Spleen (tissue), 7 donors: ENCODE results near the gene IQGAP2.

ENCODE experiments used
- CTCF ChIP-seq, 11 experiments: fragments of 200-600 bp in 7 of 11; fragments of 450-650 bp in 4 of 11; sonication (generic) in 4 of 11; IDR thresholded peaks in 8 of 11; conservative IDR thresholded peaks in 3 of 11; 1 replicate in 7 of 11; 2 replicates in 4 of 11; pipeline versions ENCODE4 v1.4.0 to v1.8.0; 2016 to 2021; ENCODE audit warnings: antibody characterized with exemption in 11 of 11, inconsistent platforms in 4 of 11, mild to moderate bottlenecking in 1 of 11
- POLR2A ChIP-seq, 3 donors: fragments of 450-650 bp; IDR thresholded peaks; one replicate each; pipeline ENCODE4 v1.5.1; 2017; ENCODE audit warnings: antibody characterized with exemption in 3 of 3, mild to moderate bottlenecking in 1 of 3
- POLR2AphosphoS5 ChIP-seq, 3 donors: sonication (generic); formaldehyde crosslinking; IDR thresholded peaks; one replicate each; pipeline ENCODE4 v1.5.1; 2017; ENCODE audit warnings: antibody characterized with exemption in 3 of 3
- donor health status: DM: no; HTN: no; CAD: no; lungs with moderate emphysema.
- donor health status: DM: no; HTN: no; CAD: no.
- donor health status: DM: no; HTN: no; CAD: no.

DNA sequence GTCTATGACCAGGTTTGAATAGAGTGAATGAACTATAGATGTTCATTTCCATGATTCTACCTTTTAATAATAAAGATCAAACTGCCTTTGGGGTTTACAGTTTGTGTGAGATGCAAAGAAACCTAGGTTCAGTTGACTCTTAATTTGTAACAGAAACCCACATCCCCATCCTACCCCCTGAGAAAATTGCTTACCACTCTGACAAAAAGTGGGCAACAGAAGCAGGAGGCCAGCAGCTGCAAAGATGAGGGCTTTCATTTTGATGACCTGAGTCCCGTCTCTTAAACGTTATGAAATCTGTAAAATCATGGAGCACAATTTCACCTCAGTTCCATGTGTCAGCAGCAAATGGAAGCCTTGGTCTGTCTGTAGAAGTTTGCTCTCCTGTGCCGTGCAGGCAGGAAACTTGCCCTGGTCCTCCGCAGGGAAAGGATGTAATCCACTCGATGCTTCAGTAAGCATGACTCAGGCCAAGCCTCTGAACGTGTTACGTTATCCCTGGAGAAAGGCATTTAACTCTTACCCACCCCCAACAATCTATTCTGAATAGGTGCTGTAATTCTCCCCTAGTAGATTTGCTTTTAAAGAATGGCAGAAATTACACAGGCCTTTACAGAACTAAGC is 220.0 kb downstream of the IQGAP2 start, which contains the start of gene F2RL2:
- TF ChIP-seq CTCF (IDR thresholded peaks at IDR 0.05 in 8 of 11, conservative IDR thresholded peaks at IDR 0.05 in 3 of 11) = no peak
- TF ChIP-seq POLR2A (IDR thresholded peaks at IDR 0.05) = no peak
- no peak for TF ChIP-seq POLR2AphosphoS5 (IDR thresholded peaks at IDR 0.05)
